EH (cell line): ENCODE data around the gene IGHMBP2.

ENCODE experiments used
- DNase-seq: peaks from one replicate; pipeline ENCODE4 v3.0.0-alpha.2; 2015; ENCODE audit warnings: low read depth

Gene IGHMBP2

GRCh38 chr11:68927280-68928135 lies 23.8 kb downstream of the IGHMBP2 start:
- DNase-seq = no peak

GRCh38 chr11:68928136-68928880 lies 24.6 kb downstream of the IGHMBP2 start:
- DNase-seq = no peak

GRCh38 chr11:68929135-68929534 lies 25.4 kb downstream of the IGHMBP2 start:
- no peak for DNase-seq

GRCh38 chr11:68929706-68930570 lies 26.2 kb downstream of the IGHMBP2 start:
- DNase-seq = no peak

GRCh38 chr11:68930991-68931855 lies 27.5 kb downstream of the IGHMBP2 start:
- no peak for DNase-seq

- no peak for DNase-seq
Measured at GRCh38 chr11:68931911-68932310, 28.2 kb downstream of the IGHMBP2 start.

- no peak for DNase-seq
Measured at GRCh38 chr11:68932358-68932757, 28.7 kb downstream of the IGHMBP2 start.

GRCh38 chr11:68932933-68933577 lies 29.4 kb downstream of the IGHMBP2 start:
- DNase-seq = no peak

- no peak for DNase-seq
Measured at GRCh38 chr11:68933605-68934320, 30.1 kb downstream of the IGHMBP2 start.

GRCh38 chr11:68934321-68934645 lies 30.6 kb downstream of the IGHMBP2 start:
- no peak for DNase-seq

GRCh38 chr11:68934666-68935065 lies 31.0 kb downstream of the IGHMBP2 start:
- no peak for DNase-seq

- DNase-seq = no peak
Measured at GRCh38 chr11:68935066-68935465, 31.4 kb downstream of the IGHMBP2 start.

GRCh38 chr11:68935516-68936357 lies 32.0 kb downstream of the IGHMBP2 start:
- no peak for DNase-seq

GRCh38 chr11:68936358-68936636 lies 32.6 kb downstream of the IGHMBP2 start:
- no peak for DNase-seq

GRCh38 chr11:68936676-68937620 lies 33.3 kb downstream of the IGHMBP2 start:
- no peak for DNase-seq

GRCh38 chr11:68938088-68938487 lies 34.4 kb downstream of the IGHMBP2 start:
- no peak for DNase-seq

GRCh38 chr11:68938816-68939582 lies 35.3 kb downstream of the IGHMBP2 start:
- DNase-seq = no peak
